ENCODE results near the gene RAD51.
A peak's percentile ranks its signal among the peaks of the same experiment; 100 is the strongest.

RAD51 gene

DNA sequence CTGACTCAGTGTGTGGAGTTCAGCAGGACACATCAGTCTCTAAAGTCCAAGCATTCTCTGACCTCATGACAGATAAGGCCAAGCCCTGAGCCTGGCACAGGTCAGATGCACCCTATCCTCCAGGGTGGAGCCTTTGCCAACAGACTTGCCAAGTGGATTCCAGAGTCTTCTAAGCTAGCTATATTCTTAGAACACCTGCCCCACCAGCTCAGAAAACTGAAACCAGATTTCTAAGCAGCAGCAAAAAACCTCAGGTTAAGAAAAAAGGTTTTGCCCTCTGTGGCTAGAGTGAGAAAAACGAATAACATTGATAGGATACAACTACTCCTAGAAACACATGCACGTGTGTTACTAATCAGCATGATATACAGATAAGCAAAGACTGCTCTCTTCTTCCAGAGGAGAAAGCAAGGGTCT lies 48.5 kb downstream of the RAD51 start:
- TF ChIP-seq, protein P1, sequence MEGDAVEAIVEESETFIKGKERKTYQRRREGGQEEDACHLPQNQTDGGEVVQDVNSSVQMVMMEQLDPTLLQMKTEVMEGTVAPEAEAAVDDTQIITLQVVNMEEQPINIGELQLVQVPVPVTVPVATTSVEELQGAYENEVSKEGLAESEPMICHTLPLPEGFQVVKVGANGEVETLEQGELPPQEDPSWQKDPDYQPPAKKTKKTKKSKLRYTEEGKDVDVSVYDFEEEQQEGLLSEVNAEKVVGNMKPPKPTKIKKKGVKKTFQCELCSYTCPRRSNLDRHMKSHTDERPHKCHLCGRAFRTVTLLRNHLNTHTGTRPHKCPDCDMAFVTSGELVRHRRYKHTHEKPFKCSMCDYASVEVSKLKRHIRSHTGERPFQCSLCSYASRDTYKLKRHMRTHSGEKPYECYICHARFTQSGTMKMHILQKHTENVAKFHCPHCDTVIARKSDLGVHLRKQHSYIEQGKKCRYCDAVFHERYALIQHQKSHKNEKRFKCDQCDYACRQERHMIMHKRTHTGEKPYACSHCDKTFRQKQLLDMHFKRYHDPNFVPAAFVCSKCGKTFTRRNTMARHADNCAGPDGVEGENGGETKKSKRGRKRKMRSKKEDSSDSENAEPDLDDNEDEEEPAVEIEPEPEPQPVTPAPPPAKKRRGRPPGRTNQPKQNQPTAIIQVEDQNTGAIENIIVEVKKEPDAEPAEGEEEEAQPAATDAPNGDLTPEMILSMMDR (IDR thresholded peaks at IDR 0.05; ENCODE audit: borderline replicate concordance, extremely low read depth, low read length, poor library complexity, severe bottlenecking): no peak
- no peak for TF ChIP-seq EZH2 (IDR thresholded peaks at IDR 0.05; ENCODE audit: borderline replicate concordance, low read depth, low read length, severe bottlenecking)

DNA sequence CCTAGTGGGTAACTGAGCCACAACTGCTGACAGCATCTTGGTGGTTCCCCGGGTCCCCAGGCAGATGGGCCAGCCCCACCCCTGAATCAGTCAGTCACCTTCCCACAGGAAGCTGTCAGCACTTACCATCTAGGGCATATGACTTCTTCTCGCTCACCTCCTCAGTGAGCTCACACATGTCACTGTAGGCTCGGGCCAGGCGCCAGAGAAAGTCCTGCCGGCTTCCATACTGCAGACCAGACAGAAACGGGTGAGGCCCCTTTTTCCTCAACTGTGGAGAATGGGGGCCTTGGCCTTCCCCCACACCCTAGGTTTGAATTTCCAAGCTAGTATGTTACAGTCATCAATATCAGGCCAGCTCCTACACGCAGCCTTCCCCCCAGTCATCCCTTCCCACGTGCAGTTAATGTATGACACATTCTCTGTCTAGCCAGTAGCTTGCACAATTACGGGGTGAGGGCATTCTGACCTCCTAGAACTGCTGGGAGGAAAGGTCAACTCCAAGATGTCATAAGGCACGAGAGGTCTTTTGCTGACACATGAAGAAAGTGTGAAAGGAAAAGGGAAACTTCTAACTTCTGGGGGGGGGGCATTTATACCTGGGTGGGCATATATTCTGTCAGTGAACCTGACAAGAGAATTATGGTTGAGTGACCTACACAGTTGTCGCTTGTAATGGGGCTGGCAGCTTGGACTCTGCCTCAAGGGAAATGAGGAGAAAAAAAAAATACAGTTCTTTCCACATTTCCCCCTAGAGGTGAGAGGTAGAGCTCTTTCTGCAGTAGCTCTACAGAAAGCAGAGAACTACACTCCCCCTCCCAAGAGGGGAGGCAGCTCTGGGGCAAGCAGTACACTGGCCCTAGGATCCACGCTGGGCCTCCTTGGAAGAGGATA lies 49.2 kb downstream of the RAD51 start:
- peaks cover 65% of the 10 kb centered on the region for H3K36me3 ChIP-seq (ENCODE audit: insufficient read depth, low read length)
- H4K20me1 ChIP-seq (ENCODE audit: insufficient read depth, low read length): peaks cover 12% of the 10 kb centered on the region; the same call in 1 of the 2 replicates
- H3K4me2 ChIP-seq (ENCODE audit: insufficient read depth, low read length): no peak overlapping the region
- no peak overlapping the region; the same call in 1 of the 2 replicates for H3K27ac ChIP-seq (ENCODE audit: low read length)
- H3K79me2 ChIP-seq (ENCODE audit: insufficient read depth, low read length): no peaks in the 10 kb centered on the region
- H3K4me1 ChIP-seq (ENCODE audit: insufficient read depth, low read length): 0 out of 2 replicates have a peak, but pooled peaks cover 2% of the 10 kb centered on the region
- TF ChIP-seq EZH2 (IDR thresholded peaks at IDR 0.05; ENCODE audit: borderline replicate concordance, low read depth, low read length, severe bottlenecking): no peak
- TF ChIP-seq, protein P1 (IDR thresholded peaks at IDR 0.05; ENCODE audit: borderline replicate concordance, extremely low read depth, low read length, poor library complexity, severe bottlenecking): no peak
- H2AFZ ChIP-seq (ENCODE audit: low read depth, low read length): no peak overlapping the region
- peak; percentile 41; the same call in 2 of the 3 replicates for ATAC-seq (ENCODE audit: insufficient read depth, low read depth)
- H3K9ac ChIP-seq (ENCODE audit: low read depth, low read length): no peak overlapping the region
- H3K9me3 ChIP-seq (ENCODE audit: insufficient read depth, low read length, severe bottlenecking): no peaks in the 10 kb centered on the region
- DNase-seq: no peak
- no peak overlapping the region for H3K4me3 ChIP-seq (ENCODE audit: low read depth in 1 of 2, low read length in 2 of 2)
- no peaks in the 10 kb centered on the region for H3K27me3 ChIP-seq (ENCODE audit: insufficient read depth, low read length, poor library complexity)

More for the DNA sequence above, 48.5 kb downstream of the RAD51 start:
- H3K4me2 ChIP-seq (ENCODE audit: insufficient read depth, low read length): no peak overlapping the region
- H3K4me1 ChIP-seq (ENCODE audit: insufficient read depth, low read length): 0 out of 2 replicates have a peak, but pooled peaks cover 2% of the 10 kb centered on the region
- H3K36me3 ChIP-seq (ENCODE audit: insufficient read depth, low read length): peaks cover 70% of the 10 kb centered on the region
- no peaks in the 10 kb centered on the region for H3K27me3 ChIP-seq (ENCODE audit: insufficient read depth, low read length, poor library complexity)
- H3K9ac ChIP-seq (ENCODE audit: low read depth, low read length): no peak overlapping the region
- H2AFZ ChIP-seq (ENCODE audit: low read depth, low read length): no peak overlapping the region
- DNase-seq (no peak), ATAC-seq (ENCODE audit: insufficient read depth, low read depth) (no peak)
- no peaks in the 10 kb centered on the region for H3K9me3 ChIP-seq (ENCODE audit: insufficient read depth, low read length, severe bottlenecking)
- H4K20me1 ChIP-seq (ENCODE audit: insufficient read depth, low read length): peaks cover 12% of the 10 kb centered on the region; the same call in 1 of the 2 replicates
- no peaks in the 10 kb centered on the region for H3K79me2 ChIP-seq (ENCODE audit: insufficient read depth, low read length)
- H3K27ac ChIP-seq (ENCODE audit: low read length): no peak overlapping the region; the same call in 1 of the 2 replicates
- H3K4me3 ChIP-seq (ENCODE audit: low read depth in 1 of 2, low read length in 2 of 2): no peak overlapping the region

DNA sequence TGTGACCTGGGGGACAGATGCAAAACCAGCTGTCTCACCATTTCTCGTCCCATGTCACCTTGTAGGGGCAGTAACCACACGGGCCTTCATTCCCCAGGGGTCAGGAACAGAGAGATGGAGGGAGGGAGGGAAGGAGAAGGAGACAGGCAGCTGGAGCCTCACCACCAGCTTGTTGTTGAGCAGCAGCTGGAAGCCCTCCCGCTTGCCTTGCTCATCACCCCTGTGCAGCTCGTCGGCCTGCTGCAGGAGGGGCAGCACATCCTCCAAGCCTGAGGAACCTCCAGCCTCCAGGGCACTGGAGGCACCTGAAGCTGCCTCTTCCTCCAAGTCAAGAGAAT lies 49.8 kb downstream of the RAD51 start:
- peaks cover 65% of the 10 kb centered on the region for H3K36me3 ChIP-seq (ENCODE audit: insufficient read depth, low read length)

More for the DNA sequence above, 49.8 kb downstream of the RAD51 start:
- 0 out of 2 replicates have a peak, but pooled peaks cover 2% of the 10 kb centered on the region for H3K4me1 ChIP-seq (ENCODE audit: insufficient read depth, low read length)
- no peak for ATAC-seq (ENCODE audit: insufficient read depth, low read depth)
- no peak overlapping the region for H3K4me2 ChIP-seq (ENCODE audit: insufficient read depth, low read length)
- no peak overlapping the region for H3K4me3 ChIP-seq (ENCODE audit: low read depth in 1 of 2, low read length in 2 of 2)
- no peak for TF ChIP-seq EZH2 (IDR thresholded peaks at IDR 0.05; ENCODE audit: borderline replicate concordance, low read depth, low read length, severe bottlenecking)
- TF ChIP-seq, protein P1 (IDR thresholded peaks at IDR 0.05; ENCODE audit: borderline replicate concordance, extremely low read depth, low read length, poor library complexity, severe bottlenecking): no peak
- peaks cover 11% of the 10 kb centered on the region; the same call in 1 of the 2 replicates for H4K20me1 ChIP-seq (ENCODE audit: insufficient read depth, low read length)
- no peaks in the 10 kb centered on the region for H3K9me3 ChIP-seq (ENCODE audit: insufficient read depth, low read length, severe bottlenecking)
- H2AFZ ChIP-seq (ENCODE audit: low read depth, low read length): no peak overlapping the region
- no peak overlapping the region for H3K9ac ChIP-seq (ENCODE audit: low read depth, low read length)
- H3K27ac ChIP-seq (ENCODE audit: low read length): no peak overlapping the region
- H3K79me2 ChIP-seq (ENCODE audit: insufficient read depth, low read length): no peaks in the 10 kb centered on the region
- no peaks in the 10 kb centered on the region for H3K27me3 ChIP-seq (ENCODE audit: insufficient read depth, low read length, poor library complexity)
- no peak for DNase-seq
